IPS-18c (cell line): ENCODE results near the gene SEMG2.

Source experiments
- H3K4me3 ChIP-seq: 2 replicates; pipeline ENCODE4 v1.7.0; 2013; ENCODE audit warnings: low read depth, mild to moderate bottlenecking, low read length, moderate library complexity; ENCODE audit not compliant: insufficient read depth
- H3K9me3 ChIP-seq: one replicate; pipeline ENCODE4 v1.6.1; 2013; ENCODE audit warnings: mild to moderate bottlenecking, low read length, moderate library complexity; ENCODE audit not compliant: control insufficient read depth, insufficient read depth

The SEMG2 gene

DNA sequence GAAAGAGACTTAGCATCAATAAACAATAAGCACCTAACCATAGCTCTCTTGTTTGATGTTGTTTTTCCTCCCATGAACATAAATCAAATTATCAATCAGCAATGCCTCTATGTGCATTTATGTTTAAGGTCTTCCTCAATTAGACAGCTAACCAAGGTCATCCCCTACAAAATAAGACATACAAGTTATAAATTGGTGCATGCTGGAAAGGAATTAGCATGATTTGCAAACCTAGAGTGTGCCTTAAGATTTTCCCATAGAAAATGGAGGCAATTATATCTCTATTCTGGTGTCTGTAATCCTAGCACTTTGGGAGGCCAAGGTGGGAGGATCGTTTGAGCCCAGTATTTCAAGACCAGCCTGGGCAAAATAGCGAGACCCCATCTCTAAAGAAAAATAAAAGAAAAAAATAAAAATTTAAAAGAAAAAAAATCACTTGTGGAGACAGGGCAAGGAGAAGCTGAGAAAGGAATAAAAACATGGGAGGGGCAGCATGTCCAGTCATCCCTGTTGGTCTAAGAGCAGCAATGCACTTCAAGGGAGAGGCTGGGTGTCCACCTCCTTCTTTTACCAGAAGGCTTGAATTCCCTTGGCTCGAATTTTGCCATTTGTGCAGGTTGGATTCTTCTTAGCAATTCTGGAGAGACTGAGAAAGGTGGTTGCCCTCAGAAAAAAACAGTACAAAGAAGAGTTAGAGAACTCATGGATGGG, 42.5 kb downstream of the SEMG2 start:
- H3K4me3 ChIP-seq, result no peak overlapping the region
- no peaks in the 10 kb centered on the region for H3K9me3 ChIP-seq

DNA sequence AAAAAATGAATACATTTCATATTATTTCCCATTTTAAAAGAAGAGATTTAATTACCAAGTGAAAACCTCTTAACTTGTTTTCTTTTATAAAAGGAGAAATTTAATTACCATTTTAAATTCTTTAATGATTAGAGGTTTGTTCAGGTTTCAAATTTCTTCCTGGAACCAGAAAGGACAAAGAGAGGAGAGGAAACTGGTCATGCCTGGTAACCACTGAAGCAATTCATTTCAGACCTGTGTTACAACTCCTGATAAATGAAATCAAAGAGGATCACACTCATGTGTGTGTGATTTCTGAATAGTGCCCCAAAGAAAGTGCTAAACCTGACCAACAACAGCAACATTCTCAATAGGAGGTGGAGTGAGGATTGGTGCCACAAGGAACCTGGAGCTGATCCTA, 45.8 kb downstream of the SEMG2 start:
- H3K9me3 ChIP-seq, result no peaks in the 10 kb centered on the region

DNA sequence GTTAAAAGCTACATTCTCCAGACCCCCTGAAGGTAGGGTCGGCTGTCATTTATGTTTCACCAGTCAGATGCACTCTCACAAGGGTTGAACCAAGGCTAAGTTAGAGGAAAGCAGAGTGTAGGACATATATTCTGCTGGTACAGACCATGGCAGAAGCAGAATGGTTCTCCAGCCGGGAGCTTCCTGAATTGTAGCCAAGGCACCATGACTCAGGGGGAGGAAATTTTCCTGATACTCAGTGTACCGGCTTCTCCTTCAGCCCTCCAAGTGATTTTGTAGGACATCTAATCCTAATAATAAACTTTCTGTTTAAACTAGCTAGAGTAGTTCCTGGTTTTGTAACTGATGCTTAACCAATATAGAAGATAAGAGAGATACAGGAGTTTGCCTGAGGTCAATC, 47.4 kb downstream of the SEMG2 start:
- Histone ChIP-seq H3K9me3 (no peaks in the 10 kb centered on the region), H3K4me3 (no peak overlapping the region)

More for the DNA sequence above, 45.8 kb downstream of the SEMG2 start:
- H3K4me3 ChIP-seq, result no peak overlapping the region

DNA sequence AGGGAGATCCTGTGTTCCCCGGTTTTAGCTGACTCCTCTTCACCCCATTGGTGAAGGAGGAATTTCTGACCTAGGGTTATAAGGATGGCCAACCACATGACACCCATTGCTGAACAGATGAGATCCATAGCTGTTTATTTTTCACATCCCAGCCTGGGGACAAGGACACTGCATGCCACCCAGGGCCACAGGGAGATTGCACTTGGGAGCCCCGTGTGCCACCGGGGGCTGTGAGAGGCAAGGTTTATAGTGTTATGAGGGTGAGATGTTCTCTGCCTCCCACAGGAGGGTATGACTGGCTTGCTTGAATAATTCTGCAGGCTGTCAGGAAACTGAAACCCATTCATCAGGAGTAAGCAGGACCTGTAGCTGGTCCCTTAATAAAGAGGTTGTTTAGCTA, 47.9 kb downstream of the SEMG2 start:
- Histone ChIP-seq H3K4me3 (no peak overlapping the region), H3K9me3 (no peaks in the 10 kb centered on the region)

DNA sequence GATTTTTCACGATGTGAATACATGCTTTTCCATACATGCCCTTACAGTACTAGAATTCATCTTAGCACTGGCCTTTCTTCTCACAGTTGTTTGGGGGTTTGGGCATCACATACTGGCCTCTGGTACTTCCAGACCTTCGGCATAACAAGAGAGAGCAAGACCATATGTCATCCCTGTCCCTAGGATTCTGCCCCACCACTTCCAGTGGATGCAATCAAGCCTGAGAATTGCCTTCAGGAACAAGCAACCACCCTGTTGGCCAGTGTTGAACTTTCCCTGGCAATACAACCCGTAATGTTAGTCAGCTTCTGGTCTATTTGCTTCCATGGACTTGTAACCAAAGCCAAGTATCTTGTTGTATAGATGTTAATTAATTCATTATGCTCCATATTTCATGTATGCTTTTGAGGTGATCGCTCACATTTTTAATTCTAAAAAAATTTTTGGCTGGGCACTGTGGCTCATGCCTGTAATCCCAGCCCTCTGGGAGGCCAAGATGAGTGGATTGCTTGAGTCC, 48.6 kb downstream of the SEMG2 start:
- H3K4me3 ChIP-seq, result no peak overlapping the region
- H3K9me3 ChIP-seq, result no peaks in the 10 kb centered on the region
